CD14-positive monocyte (primary cell): ENCODE results near the gene EPHA10. TPM values are rescaled to one million over a fixed set of nuclear protein-coding genes. Genes with fewer than 3 reads are reported as not detected.
"Not testable (repeated sequence)": the region's sequence is repeated elsewhere in the genome, so short reads cannot be mapped to it uniquely, and the experiment has no call there.

ENCODE experiments used
- DNase-seq, 3 donors: peaks; one replicate each; pipeline ENCODE4 v3.0.0-alpha.2; 2011 to 2022
- H2AFZ ChIP-seq: 2 replicates; pipeline ENCODE4 v1.6.0; 2012; ENCODE audit warnings: mild to moderate bottlenecking, low read depth, low read length, inconsistent platforms; ENCODE audit not compliant: insufficient read depth, poor library complexity, severe bottlenecking
- H3K27ac ChIP-seq, 2 donors: 1 replicate in 1 of 2; 2 replicates in 1 of 2; pipeline ENCODE4 v1.5.1; 2012 to 2013; ENCODE audit warnings: low read length in 2 of 2, control low read depth in 1 of 2, inconsistent platforms in 1 of 2, low read depth in 1 of 2, mild to moderate bottlenecking in 1 of 2
- H3K27me3 ChIP-seq, 2 donors: one replicate each; pipeline versions ENCODE4 v1.6.0 to v1.6.1; 2011 to 2013; ENCODE audit warnings: low read length in 2 of 2; ENCODE audit not compliant: control insufficient read depth in 2 of 2, insufficient read depth in 2 of 2
- H3K36me3 ChIP-seq, 2 donors: replicated peaks in 1 of 2; 1 replicate in 1 of 2; 2 replicates in 1 of 2; pipeline versions ENCODE4 v1.5.1 to v1.6.1; 2012 to 2013; ENCODE audit warnings: low read length in 2 of 2, control low read depth in 1 of 2, inconsistent platforms in 1 of 2, mild to moderate bottlenecking in 1 of 2; ENCODE audit not compliant: insufficient read depth in 2 of 2, control insufficient read depth in 1 of 2
- H3K4me1 ChIP-seq, 2 donors: 1 replicate in 1 of 2; 2 replicates in 1 of 2; pipeline versions ENCODE4 v1.5.1 to v1.6.1; 2012 to 2013; ENCODE audit warnings: low read length in 2 of 2, control low read depth in 1 of 2, inconsistent platforms in 1 of 2, mild to moderate bottlenecking in 1 of 2, moderate library complexity in 1 of 2; ENCODE audit not compliant: insufficient read depth in 2 of 2, control insufficient read depth in 1 of 2
- H3K4me2 ChIP-seq: replicated peaks from 2 replicates; pipeline ENCODE3; 2012; ENCODE audit warnings: low read length, moderate library complexity, mild to moderate bottlenecking; ENCODE audit not compliant: poor library complexity, severe bottlenecking; ENCODE audit errors: extremely low read depth
- H3K4me3 ChIP-seq, 3 experiments: fragments of 200-600 bp in 1 of 3; sonication (generic) in 1 of 3; replicated peaks in 1 of 3; 1 replicate in 2 of 3; 2 replicates in 1 of 3; pipeline ENCODE4 v1.5.1; 2011 to 2013; ENCODE audit warnings: low read length in 3 of 3, mild to moderate bottlenecking in 3 of 3, control low read depth in 2 of 3, low read depth in 2 of 3, inconsistent platforms in 1 of 3, moderate library complexity in 1 of 3
- H3K79me2 ChIP-seq: 2 replicates; pipeline ENCODE4 v1.6.0; 2012; ENCODE audit warnings: mild to moderate bottlenecking, control low read depth, inconsistent platforms, low read length, moderate library complexity; ENCODE audit not compliant: insufficient read depth
- H3K9ac ChIP-seq: 2 replicates; pipeline ENCODE4 v1.6.0; 2017; ENCODE audit warnings: low read length, mild to moderate bottlenecking; ENCODE audit not compliant: insufficient read depth, poor library complexity, severe bottlenecking
- H3K9me3 ChIP-seq, 2 donors: replicated peaks in 1 of 2; 1 replicate in 1 of 2; 2 replicates in 1 of 2; pipeline versions ENCODE4 v1.5.1 to v1.6.1; 2012 to 2013; ENCODE audit warnings: low read length in 2 of 2, control low read depth in 1 of 2; ENCODE audit not compliant: control insufficient read depth in 1 of 2, insufficient read depth in 1 of 2
- H4K20me1 ChIP-seq: 2 replicates; pipeline ENCODE4 v1.6.0; 2012; ENCODE audit warnings: mild to moderate bottlenecking, low read length, control low read depth, moderate library complexity; ENCODE audit not compliant: insufficient read depth
- H3K27ac Mint-ChIP-seq, 7 donors: one replicate each; pipeline ENCODE4 v1.8.0; 2020; ENCODE audit warnings: mild to moderate bottlenecking in 7 of 7, mixed read lengths in 7 of 7, moderate library complexity in 6 of 7, inconsistent platforms in 2 of 7
- H3K27me3 Mint-ChIP-seq, 3 donors: one replicate each; pipeline ENCODE4 v1.8.0; 2021 to 2022; ENCODE audit warnings: low read depth in 3 of 3, mild to moderate bottlenecking in 3 of 3, mixed read lengths in 3 of 3, moderate library complexity in 3 of 3, inconsistent platforms in 1 of 3
- H3K36me3 Mint-ChIP-seq, 2 donors: one replicate each; pipeline ENCODE4 v1.8.0; 2020; ENCODE audit warnings: mixed read lengths in 2 of 2, inconsistent platforms in 1 of 2, mild to moderate bottlenecking in 1 of 2
- H3K4me1 Mint-ChIP-seq: one replicate; pipeline ENCODE4 v1.8.0; 2020; ENCODE audit warnings: mild to moderate bottlenecking, mixed read lengths
- H3K4me3 Mint-ChIP-seq, 2 donors: one replicate each; pipeline ENCODE4 v1.8.0; 2020; ENCODE audit warnings: mild to moderate bottlenecking in 2 of 2, mixed read lengths in 2 of 2, moderate library complexity in 1 of 2
- H3K9me3 Mint-ChIP-seq, 7 donors: one replicate each; pipeline ENCODE4 v1.8.0; 2020 to 2022; ENCODE audit warnings: mixed read lengths in 7 of 7, mild to moderate bottlenecking in 6 of 7, moderate library complexity in 6 of 7, inconsistent platforms in 2 of 7
- CTCF ChIP-seq: fragments of 200-600 bp; IDR thresholded peaks from one replicate; pipeline ENCODE4 v1.8.0; 2022; ENCODE audit warnings: antibody characterized with exemption, mild to moderate bottlenecking
- WGBS: methylation state at CpG from one replicate; pipeline ENCODE4 v1.1.5; 2013; ENCODE audit warnings: missing lambda C conversion rate; ENCODE audit not compliant: insufficient coverage; 5-methylcytosine and 5-hydroxymethylcytosine counted together
- intact Hi-C, 2 donors: fragments of 100-400 bp; cut with micrococcal nuclease; formaldehyde crosslinking; loops; one replicate each; pipeline versions ENCODE4 v1.15.0 to v1.15.1; 2023
- polyA plus RNA-seq, 3 donors: library from polyadenylated mRNA; depleted of rRNA in 1 of 3; unstranded in 2 of 3; stranded (reverse) in 1 of 3; fragments of 300-500 nt in 2 of 3; fragments of >200 nt in 1 of 3; fragmentation: Illumina TruSeq in 2 of 3; gene quantifications; 1 replicate in 2 of 3; 2 replicates in 1 of 3; pipeline ENCODE4 v1.2.3, GENCODE V29; 2012 to 2021

EPHA10 gene
- polyA plus RNA-seq, 3 donors, result not detected

- peaks cover under 1% of the 10 kb centered on the region for H4K20me1 ChIP-seq
- TF ChIP-seq CTCF, result no peak
- H3K36me3 ChIP-seq, result peaks cover 30 to 49% of the 10 kb centered on the region in 2 donors
- H3K27me3 Mint-ChIP-seq, result peaks cover 0 to 1% (median 0%) of the 10 kb centered on the region in 3 donors
- H3K4me2 ChIP-seq, result no peak overlapping the region
- no peak overlapping the region for H3K4me3 ChIP-seq
- H3K4me1 ChIP-seq, result peaks cover 16 to 17% of the 10 kb centered on the region in 2 donors
- no peaks in the 10 kb centered on the region for H3K27me3 ChIP-seq
- peaks cover 21% of the 10 kb centered on the region for H3K79me2 ChIP-seq
- H2AFZ ChIP-seq, result no peak overlapping the region
- intact Hi-C loops, result loop anchor here in 1 of 2 donors (5.0 to 10.0 kb wide), 2 partner anchors 128 to 231 kb away; partner anchors contain the start of gene DNALI1
- no peaks in the 10 kb centered on the region for H3K9me3 Mint-ChIP-seq
- DNase-seq, result no peak
- no peak overlapping the region for H3K4me3 Mint-ChIP-seq
- peaks cover 51 to 55% of the 10 kb centered on the region in 2 donors for H3K36me3 Mint-ChIP-seq
- H3K27ac Mint-ChIP-seq, result no peak overlapping the region
- H3K9me3 ChIP-seq, result no peaks in the 10 kb centered on the region
- no peak overlapping the region for H3K27ac ChIP-seq
- peaks cover 17% of the 10 kb centered on the region for H3K4me1 Mint-ChIP-seq
- no peak overlapping the region for H3K9ac ChIP-seq
- 92% methylated on average over 2 of the region's 3 CpGs for WGBS
These were observed 79.2 kb downstream of the EPHA10 start for GRCh38 chr1:37685722-37686121.

GRCh38 chr1:37684182-37684581 lies 80.7 kb downstream of the EPHA10 start:
- H3K27ac Mint-ChIP-seq, H3K4me2 ChIP-seq, H3K4me3 Mint-ChIP-seq, H3K9me3 Mint-ChIP-seq, H3K4me3 ChIP-seq, H3K4me1 ChIP-seq, H3K27me3 Mint-ChIP-seq, H3K27ac ChIP-seq, H3K9ac ChIP-seq, H3K4me1 Mint-ChIP-seq, H3K27me3 ChIP-seq, H3K79me2 ChIP-seq, H2AFZ ChIP-seq, DNase-seq, H3K9me3 ChIP-seq, H4K20me1 ChIP-seq: not testable (repeated sequence)
- peaks cover 30 to 50% of the 10 kb centered on the region in 2 donors for H3K36me3 ChIP-seq
- WGBS, result no CpG with 5 or more reads among the region's 9 CpGs
- intact Hi-C loops, result loop anchor here (5.0 to 10.0 kb wide), 2 partner anchors 227 to 229 kb away; no protein-coding TSS in a partner anchor
- peaks cover 51 to 56% of the 10 kb centered on the region in 2 donors for H3K36me3 Mint-ChIP-seq
